ENCODE results near the gene CBX2.

CBX2 gene

DNA sequence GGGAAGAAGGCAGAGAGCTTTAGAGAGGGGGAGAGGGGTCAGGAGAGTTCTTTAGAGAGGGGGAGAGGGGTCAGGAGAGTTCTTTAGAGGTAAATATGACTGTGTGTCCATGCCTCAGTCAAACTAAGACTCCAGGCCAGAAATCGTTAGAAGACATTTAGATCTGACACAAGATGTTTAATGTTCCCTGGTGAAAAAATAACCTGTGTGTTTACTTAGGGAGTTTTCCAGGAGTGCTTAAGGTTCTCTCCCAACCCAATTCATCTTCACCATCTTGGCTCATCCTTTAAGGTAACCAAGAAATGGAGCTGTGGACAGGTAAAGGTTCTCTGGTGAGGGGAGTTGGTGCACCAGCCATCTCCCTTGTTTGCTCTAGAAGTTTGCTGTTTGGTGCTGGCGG lies 51.5 kb downstream of the CBX2 start:
- TF ChIP-seq, protein P1, sequence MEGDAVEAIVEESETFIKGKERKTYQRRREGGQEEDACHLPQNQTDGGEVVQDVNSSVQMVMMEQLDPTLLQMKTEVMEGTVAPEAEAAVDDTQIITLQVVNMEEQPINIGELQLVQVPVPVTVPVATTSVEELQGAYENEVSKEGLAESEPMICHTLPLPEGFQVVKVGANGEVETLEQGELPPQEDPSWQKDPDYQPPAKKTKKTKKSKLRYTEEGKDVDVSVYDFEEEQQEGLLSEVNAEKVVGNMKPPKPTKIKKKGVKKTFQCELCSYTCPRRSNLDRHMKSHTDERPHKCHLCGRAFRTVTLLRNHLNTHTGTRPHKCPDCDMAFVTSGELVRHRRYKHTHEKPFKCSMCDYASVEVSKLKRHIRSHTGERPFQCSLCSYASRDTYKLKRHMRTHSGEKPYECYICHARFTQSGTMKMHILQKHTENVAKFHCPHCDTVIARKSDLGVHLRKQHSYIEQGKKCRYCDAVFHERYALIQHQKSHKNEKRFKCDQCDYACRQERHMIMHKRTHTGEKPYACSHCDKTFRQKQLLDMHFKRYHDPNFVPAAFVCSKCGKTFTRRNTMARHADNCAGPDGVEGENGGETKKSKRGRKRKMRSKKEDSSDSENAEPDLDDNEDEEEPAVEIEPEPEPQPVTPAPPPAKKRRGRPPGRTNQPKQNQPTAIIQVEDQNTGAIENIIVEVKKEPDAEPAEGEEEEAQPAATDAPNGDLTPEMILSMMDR (IDR thresholded peaks at IDR 0.05; ENCODE audit: borderline replicate concordance, control extremely low read depth, extremely low read depth, insufficient read depth, missing control alignments), result no peak
- in situ Hi-C loops (cut with MboI; ENCODE audit: low sequenced_read_pairs, unreplicated experiment), result no loop called here
- DNase-seq (ENCODE audit: low spot score), result no peak

DNA sequence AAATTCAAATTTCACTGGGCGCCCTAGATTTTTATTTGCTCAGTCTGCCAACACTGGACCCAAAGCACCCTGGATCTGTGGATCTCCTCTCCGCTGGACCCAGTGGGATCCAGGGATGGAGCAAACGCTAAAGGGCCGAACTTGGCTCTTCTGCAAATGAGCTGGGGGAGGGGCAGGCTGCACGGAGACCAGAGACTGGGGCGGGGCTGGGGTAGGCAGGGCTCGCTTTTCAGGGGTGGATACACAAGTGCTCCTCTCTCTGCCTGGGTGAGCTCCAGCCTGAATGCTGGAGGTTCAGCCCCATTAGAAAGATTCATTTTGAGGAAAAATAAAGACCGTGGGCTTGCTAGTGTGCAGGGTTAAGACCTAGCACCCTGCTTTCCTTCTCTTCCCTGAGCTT lies 52.4 kb downstream of the CBX2 start:
- DNase-seq (ENCODE audit: low spot score), result no peak
- TF ChIP-seq, protein P1 (IDR thresholded peaks at IDR 0.05; ENCODE audit: borderline replicate concordance, control extremely low read depth, extremely low read depth, insufficient read depth, missing control alignments), result no peak
- in situ Hi-C loops (cut with MboI; ENCODE audit: low sequenced_read_pairs, unreplicated experiment), result no loop called here

DNA sequence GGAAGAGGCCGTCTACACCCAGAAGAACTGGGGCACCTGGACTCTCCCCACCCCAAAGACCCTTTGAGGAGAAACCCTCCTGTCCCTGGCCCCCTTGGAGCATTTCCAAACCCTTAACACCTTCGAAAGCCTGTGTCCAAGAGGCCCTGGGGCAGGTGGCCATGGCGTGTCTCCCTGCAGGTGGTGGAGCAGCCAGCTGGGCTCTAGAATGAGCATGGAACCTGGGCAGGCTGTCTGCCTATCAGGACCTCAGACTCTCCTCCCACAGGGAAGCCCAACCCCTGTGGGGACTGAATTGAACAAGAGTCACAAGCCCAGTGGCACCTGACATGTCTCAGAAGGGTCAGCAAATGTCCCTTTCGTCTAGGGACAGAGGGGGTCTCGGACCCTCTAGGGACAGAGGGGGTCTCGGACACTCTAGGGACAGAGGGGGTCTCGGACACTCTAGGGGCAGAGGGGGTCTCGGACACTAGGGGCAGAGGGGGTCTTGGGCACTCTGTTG lies 52.9 kb downstream of the CBX2 start:
- TF ChIP-seq, protein P1 (IDR thresholded peaks at IDR 0.05; ENCODE audit: borderline replicate concordance, control extremely low read depth, extremely low read depth, insufficient read depth, missing control alignments), result no peak
- no peak for DNase-seq (ENCODE audit: low spot score)
- in situ Hi-C loops (cut with MboI; ENCODE audit: low sequenced_read_pairs, unreplicated experiment), result no loop called here

DNA sequence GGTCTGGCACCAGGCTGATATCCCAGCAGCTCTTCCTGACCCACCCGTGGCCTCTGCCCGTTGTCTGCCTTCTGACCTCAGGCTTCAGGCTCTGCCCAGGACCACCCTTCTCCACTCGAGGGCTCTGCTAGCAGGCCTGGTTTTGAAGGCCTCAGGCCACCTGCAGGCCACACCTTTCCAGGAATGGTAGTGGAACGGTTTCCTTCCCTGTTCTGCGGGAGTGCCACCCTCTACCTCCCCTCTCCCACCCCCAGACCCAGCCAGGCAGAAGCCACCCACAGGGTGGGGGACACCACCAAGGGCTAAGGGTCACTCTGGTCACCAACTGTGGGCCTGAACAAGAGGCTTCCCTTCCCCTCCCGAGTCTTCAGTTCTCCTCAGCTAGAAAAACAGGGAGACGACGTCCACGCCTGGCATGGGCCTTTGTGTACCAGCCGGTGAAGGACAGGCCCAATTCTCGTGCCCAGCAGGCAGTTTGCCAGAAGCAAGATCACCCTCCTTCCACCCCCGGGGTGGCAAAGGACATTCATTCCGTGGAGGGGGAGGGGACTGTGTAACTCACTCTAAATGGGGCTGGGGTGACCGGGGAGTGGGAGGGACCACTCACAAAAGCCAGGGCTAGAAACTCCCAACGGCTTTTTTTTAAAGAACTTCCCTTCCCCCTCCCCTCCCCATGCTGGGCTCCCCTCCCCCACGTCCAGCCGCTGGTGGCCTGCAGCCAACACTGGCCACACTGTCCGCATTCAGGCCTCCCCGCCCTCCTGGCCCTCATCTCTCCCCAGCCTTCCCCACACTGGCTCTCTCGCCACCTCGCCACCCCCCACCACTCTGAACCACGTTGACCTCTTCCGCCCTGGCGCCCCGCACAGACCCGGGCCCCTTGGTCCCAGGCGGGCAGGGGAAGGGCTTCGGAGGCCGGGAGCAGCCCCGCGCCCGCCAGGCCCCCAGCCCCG lies 53.6 kb downstream of the CBX2 start:
- DNase-seq (ENCODE audit: low spot score), result no peak
- TF ChIP-seq, protein P1 (IDR thresholded peaks at IDR 0.05; ENCODE audit: borderline replicate concordance, control extremely low read depth, extremely low read depth, insufficient read depth, missing control alignments), result no peak
- in situ Hi-C loops (cut with MboI; ENCODE audit: low sequenced_read_pairs, unreplicated experiment), result no loop called here

DNA sequence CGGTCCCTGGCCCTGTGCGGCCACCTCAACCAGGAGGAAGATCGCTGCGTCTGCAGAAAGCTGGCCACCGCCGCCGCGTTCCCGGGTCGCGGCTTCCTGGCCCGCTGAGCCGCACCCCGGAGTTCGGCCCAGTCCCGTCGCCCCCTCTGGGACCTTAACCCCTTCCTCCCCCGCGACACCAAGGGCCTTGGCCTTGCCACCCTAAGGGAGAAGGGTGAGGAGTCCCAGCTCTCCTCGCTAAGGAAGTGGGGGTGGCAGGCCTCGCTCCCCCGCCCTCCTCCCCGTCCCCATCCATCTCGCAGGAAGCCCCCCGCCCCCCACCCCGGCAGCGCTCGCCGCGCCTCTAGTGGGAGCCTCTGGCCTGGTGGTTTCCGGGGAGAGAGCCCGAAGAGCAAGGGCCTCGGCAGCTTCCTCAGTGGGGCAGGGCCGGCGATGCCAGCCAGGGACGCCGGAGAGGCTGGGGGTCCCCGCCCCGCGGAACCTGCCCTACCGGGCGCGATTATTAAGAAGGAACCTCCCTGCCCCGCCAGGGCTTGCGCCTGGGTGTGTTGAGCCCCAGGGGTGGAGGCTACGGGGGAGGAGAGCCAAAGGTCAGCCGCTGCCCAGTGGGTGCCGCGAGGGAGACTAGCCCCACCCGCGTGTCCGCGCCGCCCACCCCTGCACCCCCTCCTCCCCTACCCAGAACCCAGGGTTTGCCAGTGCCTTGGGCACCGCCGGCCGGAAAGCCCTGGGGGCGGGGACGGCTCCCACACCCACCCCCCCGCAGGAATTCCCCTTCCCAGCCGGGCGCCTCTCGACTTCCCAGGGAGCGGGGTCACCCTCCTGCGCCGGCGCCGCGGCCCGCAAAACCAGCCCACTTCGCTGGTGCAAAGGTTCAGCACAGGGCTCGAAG lies 54.5 kb downstream of the CBX2 start:
- TF ChIP-seq, protein P1 (IDR thresholded peaks at IDR 0.05; ENCODE audit: borderline replicate concordance, control extremely low read depth, extremely low read depth, insufficient read depth, missing control alignments), result no peak
- no peak for DNase-seq (ENCODE audit: low spot score)
- in situ Hi-C loops (cut with MboI; ENCODE audit: low sequenced_read_pairs, unreplicated experiment), result no loop called here

DNA sequence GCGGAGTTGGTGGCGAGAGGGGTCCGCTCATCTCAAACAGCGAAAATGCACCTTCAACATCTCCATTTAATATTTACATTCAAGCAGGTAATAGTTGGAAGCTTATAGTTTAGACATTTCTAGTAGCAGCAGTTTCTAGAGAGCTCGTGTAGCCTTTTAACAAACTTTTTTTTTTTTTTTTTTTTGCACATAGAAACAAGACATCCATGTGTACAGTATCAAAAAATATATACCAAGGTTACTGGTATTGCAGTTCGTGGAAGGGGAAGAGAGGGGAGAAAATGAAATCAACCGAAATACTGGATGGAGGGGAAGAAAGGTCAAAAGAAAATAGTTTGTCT lies 55.1 kb downstream of the CBX2 start:
- TF ChIP-seq, protein P1 (IDR thresholded peaks at IDR 0.05; ENCODE audit: borderline replicate concordance, control extremely low read depth, extremely low read depth, insufficient read depth, missing control alignments), result no peak
- no peak for DNase-seq (ENCODE audit: low spot score)
- in situ Hi-C loops (cut with MboI; ENCODE audit: low sequenced_read_pairs, unreplicated experiment), result no loop called here

All from GM13976 (cell line).